Activated CD4-positive, alpha-beta T cell treated with anti-CD3 and anti-CD28 coated beads for 24 hours (primary cell): ENCODE measurements around the gene CATSPERD.
"Not testable (repeated sequence)": the region's sequence is repeated elsewhere in the genome, so short reads cannot be mapped to it uniquely, and the experiment has no call there.

Experiments used
- DNase-seq, 2 donors: peaks; one replicate each; pipeline ENCODE4 v3.0.0-alpha.2; 2020; ENCODE audit warnings: low read depth in 2 of 2

CATSPERD gene

GRCh38 chr19:5727453-5728050 is 7.1 kb downstream of the CATSPERD start:
- DNase-seq, result no peak

GRCh38 chr19:5733172-5733571 is 12.7 kb downstream of the CATSPERD start:
- not testable (repeated sequence) for DNase-seq

- no peak for DNase-seq
These were observed 18.0 kb downstream of the CATSPERD start for GRCh38 chr19:5738423-5738822.

- DNase-seq, result no peak
These were observed 21.6 kb downstream of the CATSPERD start for GRCh38 chr19:5742051-5742450.

- no peak for DNase-seq
These were observed 23.2 kb downstream of the CATSPERD start for GRCh38 chr19:5743630-5744029.

- not testable (repeated sequence) for DNase-seq
These were observed 24.6 kb downstream of the CATSPERD start for GRCh38 chr19:5744999-5745398.

GRCh38 chr19:5748920-5749319 is 28.5 kb downstream of the CATSPERD start:
- DNase-seq, result not testable (repeated sequence)

- no peak for DNase-seq
These were observed 29.1 kb downstream of the CATSPERD start for GRCh38 chr19:5749505-5749904.

GRCh38 chr19:5751709-5752108 is 31.3 kb downstream of the CATSPERD start:
- DNase-seq, result no peak

- DNase-seq, result no peak
These were observed 33.3 kb downstream of the CATSPERD start for GRCh38 chr19:5753743-5754142.

GRCh38 chr19:5762608-5763217 is 42.3 kb downstream of the CATSPERD start:
- DNase-seq, result no peak

GRCh38 chr19:5765220-5765619 is 44.8 kb downstream of the CATSPERD start:
- DNase-seq, result no peak

- DNase-seq, result no peak
These were observed 47.5 kb downstream of the CATSPERD start for GRCh38 chr19:5767949-5768348.

- DNase-seq, result no peak
These were observed 52.0 kb downstream of the CATSPERD start for GRCh38 chr19:5772416-5772815.

- no peak for DNase-seq
These were observed 52.8 kb downstream of the CATSPERD start for GRCh38 chr19:5773276-5773675.

- no peak for DNase-seq
These were observed 54.5 kb downstream of the CATSPERD start for GRCh38 chr19:5774921-5775320.

- DNase-seq, result no peak
These were observed 55.4 kb downstream of the CATSPERD start for GRCh38 chr19:5775668-5776309.

GRCh38 chr19:5778402-5778801 is 58.0 kb downstream of the CATSPERD start:
- DNase-seq, result no peak

- DNase-seq, result not testable (repeated sequence)
These were observed 60.5 kb downstream of the CATSPERD start for GRCh38 chr19:5780916-5781315.

- DNase-seq, result no peak
These were observed 61.9 kb downstream of the CATSPERD start for GRCh38 chr19:5782322-5782721.

- no peak for DNase-seq
These were observed 62.8 kb downstream of the CATSPERD start for GRCh38 chr19:5782945-5783919.

GRCh38 chr19:5784581-5785147 is 64.2 kb downstream of the CATSPERD start, which contains the start of gene PRR22:
Gene PRR22, minus strand, starts transcription at chr19:5784746. Its CDS starts 86 bp downstream, at chr19:5784660.
- DNase-seq, result no peak
